RWPE1 (cell line): Measurements from ENCODE around the gene COBL.

ENCODE experiments used
- CTCF ChIA-PET: fragments of 350-600 bp; sonication (Branson Sonifier 250); formaldehyde crosslinking; extraction: SDS; loops from one replicate; lab custom pipeline; 2021; lab: Yijun Ruan, JAX
- POLR2A ChIA-PET: fragments of 400-600 bp; formaldehyde crosslinking; extraction: SDS; loops from one replicate; lab custom pipeline; 2020; ENCODE audit warnings: antibody characterized with exemption; ENCODE audit not compliant: low non-redundant PET; lab: Yijun Ruan, JAX
- DNase-seq: peaks from one replicate; pipeline ENCODE4 v3.0.0; 2012; ENCODE audit warnings: low spot score
- H3K27ac ChIP-seq: fragments of 450-650 bp; 2 replicates; pipeline ENCODE4 v1.5.1; 2017
- TF ChIP-seq, protein P1 (sequence below): fragments of 450-650 bp; conservative IDR thresholded peaks from 2 replicates; pipeline ENCODE4 v1.5.1; 2017; ENCODE audit warnings: low read depth, mild to moderate bottlenecking

COBL gene

DNA sequence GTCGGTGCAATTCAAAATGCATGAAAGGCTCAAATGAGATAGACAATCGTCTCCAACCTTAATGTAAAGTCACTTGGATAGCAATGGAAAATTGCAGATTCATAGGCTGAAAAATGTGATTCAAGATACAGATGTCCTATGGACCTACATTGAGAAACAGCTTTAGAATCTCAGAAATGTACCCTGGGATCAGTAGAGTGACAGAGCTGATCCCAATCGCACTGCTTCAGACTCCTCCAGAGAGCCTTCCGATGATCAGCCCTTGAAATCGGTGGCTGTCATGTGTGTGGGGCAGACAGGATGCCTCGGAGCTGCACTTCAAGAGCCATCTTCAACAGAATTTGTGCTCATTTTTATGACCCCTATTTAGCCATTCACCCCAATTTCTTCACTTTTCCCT, 293.8 kb downstream of the COBL start:
- H3K27ac ChIP-seq, result no peak overlapping the region
- POLR2A ChIA-PET, result no interaction called here
- CTCF ChIA-PET, result no interaction called here
- DNase-seq, result no peak
- TF ChIP-seq, protein P1, sequence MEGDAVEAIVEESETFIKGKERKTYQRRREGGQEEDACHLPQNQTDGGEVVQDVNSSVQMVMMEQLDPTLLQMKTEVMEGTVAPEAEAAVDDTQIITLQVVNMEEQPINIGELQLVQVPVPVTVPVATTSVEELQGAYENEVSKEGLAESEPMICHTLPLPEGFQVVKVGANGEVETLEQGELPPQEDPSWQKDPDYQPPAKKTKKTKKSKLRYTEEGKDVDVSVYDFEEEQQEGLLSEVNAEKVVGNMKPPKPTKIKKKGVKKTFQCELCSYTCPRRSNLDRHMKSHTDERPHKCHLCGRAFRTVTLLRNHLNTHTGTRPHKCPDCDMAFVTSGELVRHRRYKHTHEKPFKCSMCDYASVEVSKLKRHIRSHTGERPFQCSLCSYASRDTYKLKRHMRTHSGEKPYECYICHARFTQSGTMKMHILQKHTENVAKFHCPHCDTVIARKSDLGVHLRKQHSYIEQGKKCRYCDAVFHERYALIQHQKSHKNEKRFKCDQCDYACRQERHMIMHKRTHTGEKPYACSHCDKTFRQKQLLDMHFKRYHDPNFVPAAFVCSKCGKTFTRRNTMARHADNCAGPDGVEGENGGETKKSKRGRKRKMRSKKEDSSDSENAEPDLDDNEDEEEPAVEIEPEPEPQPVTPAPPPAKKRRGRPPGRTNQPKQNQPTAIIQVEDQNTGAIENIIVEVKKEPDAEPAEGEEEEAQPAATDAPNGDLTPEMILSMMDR, result no peak

DNA sequence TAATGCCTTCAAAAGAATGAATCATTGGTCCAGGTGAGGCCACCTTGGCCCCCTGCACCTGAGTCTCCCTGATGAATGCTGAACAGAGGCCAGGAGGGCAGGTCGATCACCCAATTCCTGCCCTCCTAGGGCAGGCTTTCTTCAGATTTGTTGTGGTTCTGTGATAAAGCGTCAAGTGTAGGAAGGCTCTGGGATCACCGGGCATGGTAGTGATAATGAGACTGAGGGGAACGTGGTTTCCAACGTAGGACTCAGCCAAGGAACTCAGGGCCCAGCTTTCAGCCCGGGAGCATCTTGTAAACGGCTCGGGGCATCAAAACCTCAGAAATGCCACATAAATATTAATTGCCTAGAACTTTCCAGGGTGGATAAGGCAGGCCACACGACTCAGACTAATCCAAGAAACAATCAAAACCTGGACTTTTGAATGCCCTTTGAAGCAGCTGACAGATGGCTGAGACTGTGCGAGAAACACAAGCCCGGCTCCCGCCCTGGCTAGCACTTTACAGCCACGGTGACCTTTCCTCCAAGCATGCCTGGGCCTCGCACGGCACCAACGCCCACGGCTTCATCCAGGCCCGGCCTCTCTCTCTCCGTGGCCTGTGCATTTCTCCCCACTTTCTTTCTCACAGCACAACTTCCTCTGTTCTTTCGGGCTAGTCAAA, 294.6 kb downstream of the COBL start:
- ChIA-PET CTCF (interaction anchor here (0.6 kb wide), 1 partner anchor 58 kb away, joined by 3 read pairs; no protein-coding TSS in a partner anchor), POLR2A (no interaction called here)
- TF ChIP-seq, protein P1, result no peak
- DNase-seq, result no peak
- H3K27ac ChIP-seq, result no peak overlapping the region

DNA sequence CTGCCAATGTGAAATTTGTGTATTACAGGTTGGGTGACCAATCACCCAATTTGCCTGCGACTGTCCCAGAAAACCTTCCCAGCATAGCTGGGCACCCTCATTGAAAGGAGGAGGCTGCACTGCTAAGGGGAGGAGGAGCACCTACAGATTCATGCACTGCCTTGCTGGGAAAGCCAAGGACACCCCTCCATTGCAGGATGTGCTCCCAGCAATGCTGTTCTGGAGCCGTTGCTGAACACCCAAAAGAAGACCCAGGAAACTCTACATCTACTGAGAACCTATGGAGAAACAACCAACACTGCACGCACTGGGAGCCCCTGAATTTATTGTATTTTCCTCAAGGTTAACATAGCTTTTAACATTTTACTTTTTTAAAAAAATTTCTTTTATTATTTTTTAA, 295.7 kb downstream of the COBL start:
- POLR2A ChIA-PET, result no interaction called here
- CTCF ChIA-PET, result interaction anchor here (0.6 to 0.8 kb wide), 2 partner anchors 8 to 268 kb away, joined by 3 to 4 read pairs; no protein-coding TSS in a partner anchor

DNA sequence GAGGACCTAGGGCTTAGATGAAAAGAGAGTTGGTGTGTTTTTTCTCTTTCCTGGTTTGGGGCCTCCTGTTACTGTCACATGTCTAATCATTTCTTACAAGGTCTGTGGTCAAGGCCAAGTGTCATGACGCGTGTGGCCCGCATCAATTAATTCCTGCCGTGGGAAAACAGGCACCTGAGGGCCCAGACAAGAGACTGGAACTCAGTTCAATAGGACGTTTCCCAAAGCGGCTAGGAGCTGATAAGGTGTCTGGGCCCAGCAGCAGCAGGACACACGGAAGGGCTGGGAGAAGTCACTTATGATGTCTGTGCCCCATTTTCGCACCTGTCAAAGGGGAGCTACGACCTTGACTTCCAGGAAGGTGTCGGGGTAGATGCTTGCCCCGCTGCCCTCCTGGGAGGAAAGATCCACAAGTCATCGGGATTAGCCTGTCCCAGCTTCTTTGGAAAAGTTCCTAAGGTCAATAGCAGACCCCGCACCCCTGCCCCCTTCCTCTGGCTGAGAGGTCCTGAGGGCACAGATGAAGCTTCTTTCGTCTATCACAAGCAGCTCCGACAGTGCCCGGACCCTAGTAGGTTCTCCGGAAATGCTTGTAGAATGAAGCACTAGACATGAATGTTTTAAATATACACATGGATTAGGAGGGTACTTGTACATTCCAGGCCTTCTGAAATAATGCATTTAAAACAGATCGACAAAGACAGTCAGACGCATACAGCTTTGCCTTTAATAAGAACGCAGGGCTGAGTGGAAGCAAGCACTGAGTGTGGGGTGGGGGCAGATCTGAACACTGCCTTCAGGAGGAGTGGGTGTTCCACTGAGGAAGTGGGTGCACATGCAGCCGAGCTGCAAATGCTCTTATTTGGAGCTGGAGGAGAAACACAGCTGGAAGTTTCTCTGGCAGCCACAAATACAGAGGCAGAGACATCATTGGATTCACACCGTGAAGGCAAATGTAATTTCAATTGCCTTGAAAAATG, 296.4 kb downstream of the COBL start:
- H3K27ac ChIP-seq, result no peak overlapping the region
- DNase-seq, result no peak
- TF ChIP-seq, protein P1, result no peak
- CTCF ChIA-PET, result interaction anchor here (0.6 kb wide), 1 partner anchor 7 kb away, joined by 3 read pairs; no protein-coding TSS in a partner anchor
- POLR2A ChIA-PET, result interaction anchor here (0.6 kb wide), 2 partner anchors 62 to 104 kb away, joined by 3 read pairs; no protein-coding TSS in a partner anchor

More for the DNA sequence above, 295.7 kb downstream of the COBL start:
- H3K27ac ChIP-seq, result no peak overlapping the region
- TF ChIP-seq, protein P1, result no peak
- no peak for DNase-seq

DNA sequence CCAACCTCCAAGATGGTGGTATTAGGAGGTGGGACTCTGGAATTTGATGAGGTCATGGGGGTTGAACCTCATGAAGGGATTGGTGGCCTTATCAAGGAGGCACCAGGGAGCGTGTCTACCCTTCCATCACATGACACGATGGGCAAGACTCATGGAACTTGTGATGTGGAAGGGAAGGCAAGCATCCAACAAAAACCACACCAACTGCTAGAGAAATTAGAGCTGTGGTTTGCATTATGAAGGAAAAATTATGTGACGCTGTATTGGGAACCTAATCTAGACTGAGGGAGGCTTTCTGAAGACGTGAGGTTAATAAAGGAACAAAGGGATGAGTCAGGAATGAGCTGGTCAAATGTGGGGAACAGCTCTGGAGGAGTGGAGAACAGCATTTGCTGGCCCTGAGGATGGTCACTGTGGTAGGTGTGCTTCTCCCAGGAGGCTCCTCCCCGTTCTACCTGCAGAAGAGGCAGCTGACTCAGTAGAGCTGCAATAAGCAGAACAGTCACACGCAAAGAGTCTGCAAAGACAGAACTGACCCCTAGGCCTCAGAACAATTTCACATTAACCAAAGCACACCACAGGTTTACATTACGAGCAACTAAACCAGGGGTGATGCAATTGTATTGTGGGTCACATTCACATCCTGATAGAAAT, 297.3 kb downstream of the COBL start:
- H3K27ac ChIP-seq, result no peak overlapping the region
- CTCF ChIA-PET, result interaction anchor here (0.7 kb wide), 1 partner anchor 181 kb away, joined by 3 read pairs; no protein-coding TSS in a partner anchor
- TF ChIP-seq, protein P1, result no peak
- POLR2A ChIA-PET, result interaction anchor here (0.6 kb wide), 2 partner anchors 61 to 105 kb away, joined by 3 read pairs; no protein-coding TSS in a partner anchor
- peak; percentile 59 for DNase-seq
